Gastrocnemius medialis (tissue), 4 donors: ENCODE results near the gene TMEM106C.

Source experiments
- CTCF ChIP-seq, 5 experiments: fragments of 450-650 bp in 3 of 5; fragments of 200-600 bp in 2 of 5; sonication (generic) in 2 of 5; IDR thresholded peaks in 4 of 5; conservative IDR thresholded peaks in 1 of 5; 1 replicate in 4 of 5; 2 replicates in 1 of 5; pipeline ENCODE4 v1.5.1; 2016 to 2019; ENCODE audit warnings: antibody characterized with exemption in 5 of 5, mild to moderate bottlenecking in 3 of 5, moderate library complexity in 3 of 5
- POLR2A ChIP-seq, 2 donors: fragments of 450-650 bp; IDR thresholded peaks; one replicate each; pipeline ENCODE4 v1.6.1; 2017; ENCODE audit warnings: antibody characterized with exemption in 2 of 2, mild to moderate bottlenecking in 2 of 2, moderate library complexity in 2 of 2

- no peak for TF ChIP-seq CTCF (IDR thresholded peaks at IDR 0.05 in 4 of 5, conservative IDR thresholded peaks at IDR 0.05 in 1 of 5)
- TF ChIP-seq POLR2A (IDR thresholded peaks at IDR 0.05), result no peak
These were observed 37.6 kb downstream of the TMEM106C start for GRCh38 chr12:48000878-48001504.
